GM12874 (cell line): ENCODE results near the gene GPR87.

Source experiments
- CTCF ChIP-seq: IDR thresholded peaks from 2 replicates; pipeline ENCODE4 v1.5.1; 2011; ENCODE audit warnings: low read depth, mild to moderate bottlenecking, control low read depth, low read length, moderate library complexity; ENCODE audit not compliant: insufficient read depth

The GPR87 gene

GRCh38 chr3:151262871-151263525, 53.6 kb downstream of the GPR87 start:
- TF ChIP-seq CTCF: no peak

GRCh38 chr3:151259664-151260063, 57.0 kb downstream of the GPR87 start:
- no peak for TF ChIP-seq CTCF

GRCh38 chr3:151256749-151257148, 59.9 kb downstream of the GPR87 start:
- TF ChIP-seq CTCF: no peak

- TF ChIP-seq CTCF: no peak
Measured at GRCh38 chr3:151248772-151249337, 67.8 kb downstream of the GPR87 start.
